ENCODE data around the gene MAN2B2. TPM values are rescaled to one million over a fixed set of nuclear protein-coding genes. Genes with fewer than 3 reads are reported as not detected.
"Not testable (repeated sequence)": the region's sequence is repeated elsewhere in the genome, so short reads cannot be mapped to it uniquely, and the experiment has no call there.

MAN2B2 gene
- total RNA-seq, 4 donors from 2014 or later: 3.3 to 5.6 (median 4.5) TPM

- intact Hi-C loops (cut with DNase I; ENCODE audit: low total_unique reads): loop anchor here (2.0 to 5.0 kb wide), 3 partner anchors 14 to 137 kb away; partner anchors contain the start of genes KIAA0232 and MAN2B2
Observed at GRCh38 chr4:6644792-6645530, 70.0 kb downstream of the MAN2B2 start.

GRCh38 chr4:6647169-6647568 is 72.2 kb downstream of the MAN2B2 start:
- Histone ChIP-seq H3K36me3 (peaks cover 0 to 11% of the 10 kb centered on the region in 2 donors), H3K4me1 (peaks cover 21 to 32% of the 10 kb centered on the region in 2 donors), H3K27ac (no peak overlapping the region), H3K27me3 (no peaks in the 10 kb centered on the region), H3K9me3 (no peaks in the 10 kb centered on the region), H3K4me3 (no peak overlapping the region)
- intact Hi-C loops (cut with DNase I; ENCODE audit: low total_unique reads): no loop called here
- no peak for TF ChIP-seq CTCF (IDR thresholded peaks at IDR 0.05 in 4 of 5, conservative IDR thresholded peaks at IDR 0.05 in 1 of 5)
- no peak for TF ChIP-seq POLR2A (IDR thresholded peaks at IDR 0.05)
- ATAC-seq (no peak), DNase-seq (no peak)
- in situ Hi-C loops (cut with MboI; ENCODE audit: low sequenced_read_pairs in 4 of 4): no loop called here

More at GRCh38 chr4:6644792-6645530, 70.0 kb downstream of the MAN2B2 start:
- no peak overlapping the region for H3K4me3 ChIP-seq
- in situ Hi-C loops (cut with MboI; ENCODE audit: low sequenced_read_pairs in 4 of 4): no loop called here
- no peaks in the 10 kb centered on the region for H3K27me3 ChIP-seq
- peaks cover 27 to 38% of the 10 kb centered on the region in 2 donors for H3K4me1 ChIP-seq
- H3K9me3 ChIP-seq: no peaks in the 10 kb centered on the region
- no peak for DNase-seq
- no peak for ATAC-seq
- H3K36me3 ChIP-seq: peaks cover 0 to 17% of the 10 kb centered on the region in 2 donors
- TF ChIP-seq CTCF (IDR thresholded peaks at IDR 0.05 in 4 of 5, conservative IDR thresholded peaks at IDR 0.05 in 1 of 5) (no peak), POLR2A (IDR thresholded peaks at IDR 0.05) (no peak)
- peak overlapping the region in 3 of 4 donors; percentile 91 to 98 (median 97) for H3K27ac ChIP-seq

- in situ Hi-C loops (cut with MboI; ENCODE audit: low sequenced_read_pairs in 4 of 4) (no loop called here), intact Hi-C loops (cut with DNase I; ENCODE audit: low total_unique reads) (no loop called here)
- peaks cover 0 to 6% of the 10 kb centered on the region in 2 donors for H3K36me3 ChIP-seq
- no peak for TF ChIP-seq CTCF (IDR thresholded peaks at IDR 0.05 in 4 of 5, conservative IDR thresholded peaks at IDR 0.05 in 1 of 5)
- no peak for TF ChIP-seq POLR2A (IDR thresholded peaks at IDR 0.05)
- ATAC-seq (no peak), DNase-seq (no peak)
- H3K27me3 ChIP-seq: no peaks in the 10 kb centered on the region
- H3K27ac ChIP-seq: no peak overlapping the region
- H3K9me3 ChIP-seq: no peaks in the 10 kb centered on the region
- H3K4me1 ChIP-seq: peaks cover 15 to 27% of the 10 kb centered on the region in 2 donors
- H3K4me3 ChIP-seq: no peak overlapping the region
Observed at GRCh38 chr4:6647582-6648230, 72.7 kb downstream of the MAN2B2 start.

GRCh38 chr4:6649216-6649615 is 74.2 kb downstream of the MAN2B2 start:
- Histone ChIP-seq H3K9me3 (no peaks in the 10 kb centered on the region), H3K4me1 (peaks cover under 1 to 12% of the 10 kb centered on the region in 2 donors), H3K36me3 (no peaks in the 10 kb centered on the region), H3K27ac (no peak overlapping the region), H3K4me3 (no peak overlapping the region), H3K27me3 (no peaks in the 10 kb centered on the region)
- in situ Hi-C loops (cut with MboI; ENCODE audit: low sequenced_read_pairs in 4 of 4): no loop called here
- ATAC-seq: no peak
- TF ChIP-seq CTCF (IDR thresholded peaks at IDR 0.05 in 4 of 5, conservative IDR thresholded peaks at IDR 0.05 in 1 of 5): no peak
- no peak for TF ChIP-seq POLR2A (IDR thresholded peaks at IDR 0.05)
- DNase-seq: no peak
- intact Hi-C loops (cut with DNase I; ENCODE audit: low total_unique reads): no loop called here

GRCh38 chr4:6654211-6654610 is 79.2 kb downstream of the MAN2B2 start:
- ATAC-seq; H3K4me3 ChIP-seq; DNase-seq; H3K9me3 ChIP-seq; H3K27me3 ChIP-seq; in situ Hi-C loops (cut with MboI; ENCODE audit: low sequenced_read_pairs in 4 of 4); H3K4me1 ChIP-seq; H3K36me3 ChIP-seq; H3K27ac ChIP-seq; intact Hi-C loops (cut with DNase I; ENCODE audit: low total_unique reads): not testable (repeated sequence)

GRCh38 chr4:6655291-6655690 is 80.3 kb downstream of the MAN2B2 start:
- H3K4me1 ChIP-seq; ATAC-seq; DNase-seq; intact Hi-C loops (cut with DNase I; ENCODE audit: low total_unique reads); in situ Hi-C loops (cut with MboI; ENCODE audit: low sequenced_read_pairs in 4 of 4); H3K36me3 ChIP-seq; H3K4me3 ChIP-seq; H3K9me3 ChIP-seq; H3K27ac ChIP-seq: not testable (repeated sequence)
- peaks cover 0 to 11% (median 3%) of the 10 kb centered on the region in 3 donors for H3K27me3 ChIP-seq
